Lung (tissue), 12 donors: ENCODE results near the gene MDGA2. TPM values are rescaled to one million over a fixed set of nuclear protein-coding genes. Genes with fewer than 3 reads are reported as not detected.

Experiments used
- ATAC-seq: fragments of 200-7000 bp; cut with Tn5 transposase; one replicate; pipeline ENCODE4 v1.9.1; 2020; ENCODE audit warnings: moderate number of reproducible peaks; ENCODE audit not compliant: insufficient read depth, low FRiP score
- DNase-seq, 3 donors: peaks; one replicate each; pipeline ENCODE4 v3.0.0-alpha.2; 2013 to 2017
- H3K27ac ChIP-seq, 2 donors: one replicate each; pipeline ENCODE4 v1.5.1; 2013; ENCODE audit warnings: mild to moderate bottlenecking in 2 of 2, moderate library complexity in 2 of 2, control low read depth in 1 of 2, inconsistent platforms in 1 of 2, low read depth in 1 of 2, low read length in 1 of 2
- H3K27me3 ChIP-seq, 3 donors: one replicate each; pipeline ENCODE4 v1.5.1; 2013; ENCODE audit warnings: low read length in 2 of 3; ENCODE audit not compliant: control insufficient read depth in 3 of 3, insufficient read depth in 3 of 3
- H3K36me3 ChIP-seq, 4 donors: one replicate each; pipeline ENCODE4 v1.5.1; 2013; ENCODE audit warnings: low read length in 4 of 4, mild to moderate bottlenecking in 1 of 4, moderate library complexity in 1 of 4; ENCODE audit not compliant: control insufficient read depth in 4 of 4, insufficient read depth in 4 of 4
- H3K4me1 ChIP-seq, 5 donors: one replicate each; pipeline ENCODE4 v1.5.1; 2013; ENCODE audit warnings: low read length in 5 of 5, mild to moderate bottlenecking in 2 of 5, moderate library complexity in 1 of 5; ENCODE audit not compliant: control insufficient read depth in 5 of 5, insufficient read depth in 5 of 5
- H3K4me3 ChIP-seq: one replicate; pipeline ENCODE4 v1.5.1; 2013; ENCODE audit warnings: mild to moderate bottlenecking, control low read depth, moderate library complexity
- H3K9ac ChIP-seq, 2 donors: one replicate each; pipeline ENCODE4 v1.5.1; 2013; ENCODE audit warnings: low read length in 2 of 2, control low read depth in 1 of 2; ENCODE audit not compliant: insufficient read depth in 1 of 2
- H3K9me3 ChIP-seq, 4 donors: one replicate each; pipeline ENCODE4 v1.5.1; 2013; ENCODE audit warnings: low read length in 3 of 4, mild to moderate bottlenecking in 1 of 4, moderate library complexity in 1 of 4; ENCODE audit not compliant: control insufficient read depth in 4 of 4, insufficient read depth in 3 of 4
- WGBS, 2 donors: extraction: QIAGEN DNeasy Blood & Tissue Kit; methylation state at CpG; one replicate each; pipeline ENCODE4 v1.1.7; 2013; 5-methylcytosine and 5-hydroxymethylcytosine counted together
- polyA plus RNA-seq, 2 donors: library from polyadenylated mRNA; stranded (reverse); fragments of 200-250 nt; gene quantifications; one replicate each; pipeline ENCODE4 v1.2.1, GENCODE V29; 2013
- total RNA-seq, 2 donors: library from RNA; depleted of rRNA in 1 of 2; stranded (reverse); fragments of >200 nt in 1 of 2; gene quantifications; one replicate each; pipeline ENCODE4 v1.2.1, GENCODE V29; 2014 to 2021
- TF ChIP-seq, protein P1 (sequence below): IDR thresholded peaks from 2 replicates; pipeline ENCODE4 v1.5.1; 2012; ENCODE audit warnings: mild to moderate bottlenecking; ENCODE audit errors: control extremely low read depth, extremely low read depth
- donor health status: control.
- donor health status: control.
- donor health status: Bipolar disorder and iron deficiency.
- donor health status: healthy.
- donor health status: DM: yes; HTN: yes; CAD: no.

Gene MDGA2
- total and polyA plus RNA-seq, 4 donors = 0.03 to 3.2 TPM; not detected in 2

DNA sequence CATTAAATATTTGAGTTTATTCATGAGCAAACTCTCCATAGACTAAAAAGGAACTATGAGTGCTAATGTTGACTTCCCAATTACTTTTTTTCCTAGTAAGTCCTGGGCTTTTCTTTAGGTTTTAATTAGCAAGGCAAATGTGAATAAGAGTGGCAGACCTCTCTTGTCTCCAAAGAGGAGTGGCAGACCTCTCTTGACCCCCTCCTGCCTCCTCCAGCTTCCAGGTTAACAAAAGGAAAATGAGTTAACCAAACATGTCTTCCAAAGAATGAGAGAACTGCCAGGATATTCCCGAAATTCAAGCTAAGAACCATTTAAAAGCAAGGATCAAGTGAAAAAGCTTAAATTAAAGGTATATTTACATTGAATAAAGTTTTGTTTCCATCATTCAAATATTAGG, 253.2 kb downstream of the MDGA2 start:
- no peak for ATAC-seq
- no peaks in the 10 kb centered on the region for H3K27me3 ChIP-seq
- no peaks in the 10 kb centered on the region for H3K36me3 ChIP-seq
- H3K27ac ChIP-seq = no peak overlapping the region
- no peak for DNase-seq
- no peak overlapping the region for H3K4me3 ChIP-seq
- WGBS, 2 donors = 58 to 79% methylated on average over 1 of the region's 1 CpG
- H3K9ac ChIP-seq = no peak overlapping the region
- no peaks in the 10 kb centered on the region for H3K4me1 ChIP-seq
- no peaks in the 10 kb centered on the region for H3K9me3 ChIP-seq
- TF ChIP-seq, protein P1, sequence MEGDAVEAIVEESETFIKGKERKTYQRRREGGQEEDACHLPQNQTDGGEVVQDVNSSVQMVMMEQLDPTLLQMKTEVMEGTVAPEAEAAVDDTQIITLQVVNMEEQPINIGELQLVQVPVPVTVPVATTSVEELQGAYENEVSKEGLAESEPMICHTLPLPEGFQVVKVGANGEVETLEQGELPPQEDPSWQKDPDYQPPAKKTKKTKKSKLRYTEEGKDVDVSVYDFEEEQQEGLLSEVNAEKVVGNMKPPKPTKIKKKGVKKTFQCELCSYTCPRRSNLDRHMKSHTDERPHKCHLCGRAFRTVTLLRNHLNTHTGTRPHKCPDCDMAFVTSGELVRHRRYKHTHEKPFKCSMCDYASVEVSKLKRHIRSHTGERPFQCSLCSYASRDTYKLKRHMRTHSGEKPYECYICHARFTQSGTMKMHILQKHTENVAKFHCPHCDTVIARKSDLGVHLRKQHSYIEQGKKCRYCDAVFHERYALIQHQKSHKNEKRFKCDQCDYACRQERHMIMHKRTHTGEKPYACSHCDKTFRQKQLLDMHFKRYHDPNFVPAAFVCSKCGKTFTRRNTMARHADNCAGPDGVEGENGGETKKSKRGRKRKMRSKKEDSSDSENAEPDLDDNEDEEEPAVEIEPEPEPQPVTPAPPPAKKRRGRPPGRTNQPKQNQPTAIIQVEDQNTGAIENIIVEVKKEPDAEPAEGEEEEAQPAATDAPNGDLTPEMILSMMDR = no peak

DNA sequence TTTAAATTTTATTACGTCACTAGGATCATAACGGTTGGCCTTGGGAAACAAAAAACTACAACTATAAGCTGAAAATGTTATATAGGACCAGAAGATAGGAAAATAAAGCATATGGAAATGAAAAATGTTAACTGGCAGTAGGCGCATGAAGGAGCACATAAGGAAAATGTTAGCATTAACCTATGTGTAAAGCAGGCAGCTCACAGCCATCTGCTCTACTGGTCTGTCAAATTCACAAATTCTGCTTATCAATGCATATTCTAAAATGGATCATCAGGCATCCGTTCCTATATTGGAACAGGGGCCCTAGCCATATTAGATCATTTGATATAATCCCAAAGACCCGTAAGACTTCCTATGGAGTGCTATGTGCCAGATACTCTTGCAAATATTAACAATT, 263.9 kb downstream of the MDGA2 start:
- Histone ChIP-seq H3K27me3 (no peaks in the 10 kb centered on the region), H3K9ac (no peak overlapping the region), H3K36me3 (no peaks in the 10 kb centered on the region), H3K4me3 (no peak overlapping the region), H3K9me3 (no peaks in the 10 kb centered on the region), H3K27ac (no peak overlapping the region), H3K4me1 (no peaks in the 10 kb centered on the region)
- WGBS, 2 donors = 87 to 92% methylated on average over 5 of the region's 5 CpGs
- DNase-seq (no peak), ATAC-seq (no peak)
- TF ChIP-seq, protein P1 = no peak

DNA sequence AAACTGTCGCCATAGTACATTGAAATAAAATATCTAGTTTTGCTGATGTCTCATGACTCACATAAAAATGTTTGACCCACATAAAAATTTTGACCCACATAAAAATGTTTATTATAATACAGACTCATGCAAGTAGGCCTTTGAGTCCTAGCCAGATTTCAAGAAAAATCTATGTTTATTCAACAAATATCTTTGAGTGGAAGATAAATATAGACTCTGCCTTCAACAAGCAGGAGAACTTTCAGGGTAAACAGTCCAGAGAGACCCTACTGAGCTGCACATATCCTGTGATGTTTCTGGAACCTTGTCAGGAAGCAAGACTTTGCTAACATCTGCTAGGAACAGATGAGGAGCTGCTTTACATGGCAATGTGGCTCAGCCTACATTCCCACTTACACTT, 283.1 kb downstream of the MDGA2 start:
- Histone ChIP-seq H3K27me3 (no peaks in the 10 kb centered on the region), H3K9me3 (no peaks in the 10 kb centered on the region), H3K4me1 (peaks cover 0 to 9% (median 0%) of the 10 kb centered on the region in 5 donors), H3K4me3 (no peak overlapping the region), H3K27ac (no peak overlapping the region), H3K9ac (no peak overlapping the region), H3K36me3 (no peaks in the 10 kb centered on the region)
- no peak for ATAC-seq
- DNase-seq = peak; percentile 16 to 81 (median 65)
- TF ChIP-seq, protein P1 = no peak
- WGBS, 2 donors = 48 to 79% methylated on average over 1 of the region's 1 CpG

DNA sequence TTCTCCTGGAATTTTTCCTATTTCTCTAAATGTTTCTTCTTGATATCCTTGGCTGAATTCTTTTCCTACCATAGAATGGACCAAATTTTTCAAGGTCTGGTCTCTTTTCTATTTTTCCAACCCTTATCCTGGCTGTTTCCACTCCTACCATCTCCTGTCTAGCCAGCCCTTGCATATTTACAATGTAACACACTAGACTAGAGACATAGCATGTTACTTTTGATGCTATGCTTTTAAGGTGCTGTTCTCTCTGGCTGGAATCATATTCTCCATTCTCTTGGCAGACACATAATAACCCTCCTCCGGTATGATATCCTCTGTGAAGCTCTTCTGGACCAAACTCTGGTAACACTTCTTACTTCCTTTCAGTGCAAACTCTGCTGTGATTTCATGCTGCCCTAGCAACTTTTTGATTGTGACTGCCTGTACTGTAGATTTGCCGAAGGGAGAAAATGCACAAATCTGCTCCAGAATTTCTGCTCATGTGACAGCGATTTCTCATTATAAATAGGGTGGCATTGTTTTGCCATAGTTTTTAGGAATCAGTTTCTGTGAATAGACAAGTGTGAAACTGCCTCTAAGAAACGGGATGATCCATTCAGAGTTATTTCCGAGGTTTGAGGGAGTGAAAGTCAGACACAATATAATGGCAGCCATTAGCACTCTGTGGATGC, 284.4 kb downstream of the MDGA2 start:
- Histone ChIP-seq H3K27ac (no peak overlapping the region), H3K27me3 (no peaks in the 10 kb centered on the region), H3K4me1 (peaks cover 0 to 9% (median 0%) of the 10 kb centered on the region in 5 donors), H3K9ac (no peak overlapping the region), H3K9me3 (no peaks in the 10 kb centered on the region), H3K36me3 (no peaks in the 10 kb centered on the region), H3K4me3 (no peak overlapping the region)
- TF ChIP-seq, protein P1 = no peak
- WGBS, 2 donors = 81 to 85% methylated on average over 5 of the region's 5 CpGs
- no peak for ATAC-seq
- DNase-seq = peak in 1 of 3 donors; percentile 8
